ENCODE measurements around the gene MAP2K5.

Gene MAP2K5

DNA sequence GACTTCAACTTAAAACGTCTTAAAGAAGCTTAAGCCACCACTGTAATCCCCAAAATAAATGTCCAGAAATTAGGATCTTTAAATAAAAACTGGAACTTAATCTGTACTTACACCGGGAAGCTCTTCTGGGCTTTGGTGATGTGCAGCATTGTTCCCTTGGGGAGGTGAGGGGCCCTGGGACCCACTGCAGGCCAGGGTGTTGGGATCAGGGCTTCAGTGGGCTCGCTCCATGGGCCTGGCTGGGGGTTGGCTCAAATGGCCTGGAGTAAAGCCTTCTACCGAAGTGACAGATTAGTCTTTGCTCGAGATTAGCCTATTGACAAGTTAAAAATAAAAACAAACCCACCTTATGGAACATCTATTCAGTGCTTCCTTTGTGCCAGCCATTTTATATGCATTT lies 303.5 kb downstream of the MAP2K5 start:
- no peak for DNase-seq

DNA sequence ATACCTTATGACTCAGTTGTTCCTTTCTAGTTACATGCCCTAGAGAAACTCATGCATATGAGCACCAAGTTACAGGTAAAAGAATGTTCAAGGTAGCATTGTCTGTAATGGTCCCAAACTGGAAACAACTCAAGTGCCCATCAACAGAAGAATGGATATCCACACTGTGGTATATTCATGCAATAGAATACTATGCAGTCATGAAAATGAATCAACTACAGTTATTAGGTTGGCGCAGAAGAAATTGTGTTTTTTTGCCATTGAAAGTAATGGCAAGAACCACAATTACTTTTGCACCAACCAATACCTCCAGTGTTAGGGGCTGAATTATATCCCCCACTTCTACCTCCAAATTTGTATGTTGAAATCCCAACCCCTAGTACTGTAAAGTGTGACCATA lies 307.0 kb downstream of the MAP2K5 start:
- DNase-seq, result no peak

GRCh38 chr15:67850336-67850735 lies 307.8 kb downstream of the MAP2K5 start:
- DNase-seq, result no peak

- DNase-seq, result no peak
Measured at GRCh38 chr15:67850994-67851571, 308.6 kb downstream of the MAP2K5 start.

DNA sequence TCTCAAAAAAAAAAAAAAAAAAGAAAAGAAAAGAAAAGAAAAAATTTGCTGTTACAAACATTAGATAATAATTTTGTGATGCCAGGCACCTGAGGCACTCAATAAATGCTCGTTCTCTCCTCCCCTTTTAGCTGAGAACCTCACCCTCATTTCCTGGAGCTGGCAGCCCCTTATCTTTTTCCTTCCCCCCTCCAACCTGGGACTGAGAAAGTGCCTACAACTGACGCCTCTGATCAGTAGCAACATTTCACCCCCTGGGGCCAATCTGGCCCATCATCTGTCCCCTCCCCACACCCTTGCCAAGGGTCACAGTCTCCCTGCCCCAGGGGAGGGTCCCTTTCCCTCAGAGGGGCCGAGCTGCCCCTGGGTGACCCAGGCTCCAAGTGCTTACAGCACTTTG lies 309.9 kb downstream of the MAP2K5 start:
- no peak for DNase-seq

DNA sequence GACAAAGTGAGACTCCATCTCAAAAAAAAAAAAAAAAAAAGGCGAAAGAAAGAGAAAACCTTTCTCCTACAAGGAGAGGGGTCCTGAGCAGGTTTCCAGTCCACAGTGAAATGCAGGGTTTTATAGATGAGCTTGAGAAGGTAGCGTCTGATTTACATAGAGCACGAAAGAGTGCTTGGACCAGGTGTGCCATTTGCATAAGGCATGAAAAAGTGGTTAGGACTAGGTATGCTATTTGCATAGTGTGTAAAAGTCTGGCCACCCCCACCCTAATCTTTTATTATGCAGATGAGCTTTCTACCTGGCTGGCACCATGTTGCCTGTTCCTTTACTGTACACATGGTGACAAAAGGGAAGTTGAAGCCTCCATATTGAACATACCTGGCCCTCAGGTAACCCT lies 311.0 kb downstream of the MAP2K5 start:
- DNase-seq, result no peak

DNA sequence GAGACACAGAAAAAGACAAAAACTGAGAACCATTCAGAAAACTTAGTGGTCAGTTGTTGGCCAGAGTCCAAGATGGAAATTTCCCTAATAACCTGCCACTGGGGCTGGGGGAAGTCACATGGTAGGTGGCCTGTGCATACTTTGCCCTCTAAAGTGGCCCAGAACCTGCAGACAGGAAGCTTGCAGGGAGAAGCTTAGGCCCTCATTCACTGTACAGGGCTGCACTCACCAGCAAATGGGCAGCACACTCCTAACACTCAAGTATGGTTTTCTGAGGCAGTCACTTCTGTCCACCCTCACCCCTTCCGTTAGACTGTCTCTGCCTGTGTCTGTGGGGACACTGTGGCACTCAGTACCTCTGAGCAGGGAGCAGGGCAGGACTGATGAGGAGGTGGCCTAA lies 311.9 kb downstream of the MAP2K5 start:
- DNase-seq, result no peak

GRCh38 chr15:67855842-67856241 lies 313.3 kb downstream of the MAP2K5 start:
- DNase-seq, result no peak
